8988T (cell line): ENCODE measurements around the gene FTO.

Source experiments
- DNase-seq: peaks from one replicate; pipeline ENCODE4 v3.0.0; 2011

FTO gene

DNA sequence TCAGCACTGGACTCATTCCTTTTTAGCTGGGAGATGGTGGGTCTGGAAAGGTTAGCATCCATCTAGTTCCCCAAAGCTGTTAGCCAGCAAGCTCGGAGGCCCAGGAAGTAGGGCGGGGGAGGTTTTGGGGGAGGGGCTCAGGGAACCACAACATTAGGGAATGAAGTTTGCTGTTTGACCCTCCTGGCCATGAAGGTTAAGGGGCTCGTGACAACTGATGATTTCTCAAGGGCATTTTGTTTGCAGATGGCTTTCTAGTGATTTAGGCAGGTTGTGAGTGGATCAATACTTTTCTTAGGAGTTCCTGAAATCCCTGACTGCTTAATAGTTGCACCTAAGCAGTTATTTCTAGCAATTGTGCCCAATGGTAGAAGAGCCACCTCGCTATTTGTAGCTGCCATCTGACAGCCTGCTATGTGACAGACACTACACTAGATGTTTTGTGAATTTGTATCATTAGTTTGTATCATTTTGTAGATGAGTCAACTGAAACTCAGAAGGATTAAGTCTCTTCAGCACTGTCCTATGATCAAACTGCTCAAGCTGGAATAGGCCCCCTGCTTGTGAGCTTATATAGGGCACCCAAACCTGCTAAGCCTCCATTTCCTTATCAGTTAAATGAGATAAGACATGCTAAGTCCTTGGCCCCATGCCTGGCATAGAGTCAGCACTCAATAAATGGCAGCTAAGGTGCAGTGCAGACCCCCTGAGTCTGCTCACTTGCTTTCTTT lies 436.3 kb downstream of the FTO start:
- DNase-seq: no peak

DNA sequence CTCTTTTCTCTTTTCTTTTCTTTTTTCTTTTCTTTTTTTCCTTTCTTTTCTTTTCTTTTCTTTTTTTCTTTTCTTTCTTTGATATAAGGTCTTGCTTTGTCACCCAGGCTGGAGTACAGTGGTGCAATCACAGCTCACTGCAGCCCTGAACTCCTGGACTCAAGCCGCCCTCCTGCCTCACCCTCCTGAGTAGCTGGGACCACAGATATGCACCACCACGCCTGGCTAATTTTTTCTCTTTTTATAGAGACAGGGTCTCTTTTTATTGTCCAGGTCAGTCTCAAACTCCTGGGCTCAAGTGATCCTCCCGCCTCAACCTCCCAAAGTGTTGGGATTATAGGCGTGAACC lies 436.8 kb downstream of the FTO start:
- DNase-seq: no peak

DNA sequence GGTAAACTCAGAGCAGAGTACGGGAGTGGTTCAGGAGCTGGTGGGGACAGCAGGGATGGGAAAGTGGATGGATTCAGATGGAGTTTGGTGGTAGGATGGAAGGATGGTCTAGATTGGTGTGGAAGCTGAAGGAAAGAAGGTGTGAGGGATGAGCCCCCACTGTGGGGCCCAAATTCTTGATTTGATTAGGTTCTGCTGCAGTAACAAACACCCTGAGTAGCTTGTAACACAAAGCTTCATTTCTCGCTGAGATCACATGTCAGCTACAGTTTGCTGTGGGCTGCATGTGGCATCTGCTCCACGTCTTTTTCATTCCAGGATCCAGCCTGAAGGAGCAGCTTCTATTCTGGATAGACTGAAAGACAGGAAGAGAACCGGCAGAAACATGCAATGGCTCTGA lies 438.8 kb downstream of the FTO start:
- DNase-seq: no peak

DNA sequence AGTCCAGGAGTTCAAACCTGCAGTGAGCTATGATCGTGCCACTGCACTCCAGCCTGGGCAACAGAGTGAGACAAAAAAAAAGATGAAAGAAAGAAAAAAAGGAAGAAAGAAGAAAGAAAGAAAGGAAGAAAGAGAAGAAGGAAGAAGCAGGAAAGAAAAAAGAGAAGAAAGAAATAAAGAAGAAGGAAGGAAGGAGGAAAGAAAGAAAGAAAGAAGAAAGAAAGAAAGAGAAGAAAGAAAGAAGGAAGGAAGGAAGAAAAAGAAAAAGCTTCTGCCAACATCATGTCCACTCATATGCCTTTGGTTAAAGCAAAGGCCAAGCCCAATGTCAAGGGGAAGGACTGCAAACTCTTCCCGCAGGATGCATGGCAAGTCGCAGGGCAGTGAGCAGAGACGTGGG lies 439.5 kb downstream of the FTO start:
- DNase-seq: no peak

DNA sequence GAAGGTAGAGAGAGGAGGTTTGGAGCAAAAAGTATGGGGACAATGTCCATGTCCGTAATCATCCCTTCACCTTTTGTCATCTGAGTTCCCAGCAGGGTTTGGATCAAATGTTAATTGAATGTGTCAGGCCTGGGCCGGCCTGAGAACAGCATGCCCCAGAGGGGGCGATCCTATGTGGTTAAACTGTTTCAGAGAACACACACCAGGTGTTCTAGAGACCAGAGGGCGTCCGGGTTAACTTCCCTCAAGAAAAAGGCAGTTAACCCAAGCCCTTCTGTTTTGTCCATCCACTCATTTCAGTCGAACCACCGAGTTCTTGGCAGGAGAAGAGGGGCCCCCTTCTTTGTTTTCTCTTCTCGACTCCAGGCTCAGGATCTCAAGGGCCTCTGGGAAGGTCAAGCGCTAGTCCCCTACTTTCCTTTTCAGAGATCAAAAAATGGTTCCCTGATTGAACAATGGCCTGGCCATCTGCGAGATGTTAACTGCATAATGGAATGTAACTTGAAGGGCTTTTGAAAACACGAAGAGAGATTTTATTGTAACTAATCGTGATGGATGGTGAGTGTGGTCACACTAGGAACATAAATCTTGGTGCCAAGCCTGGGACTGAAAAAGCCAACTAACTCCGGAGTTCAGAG lies 440.1 kb downstream of the FTO start:
- no peak for DNase-seq

DNA sequence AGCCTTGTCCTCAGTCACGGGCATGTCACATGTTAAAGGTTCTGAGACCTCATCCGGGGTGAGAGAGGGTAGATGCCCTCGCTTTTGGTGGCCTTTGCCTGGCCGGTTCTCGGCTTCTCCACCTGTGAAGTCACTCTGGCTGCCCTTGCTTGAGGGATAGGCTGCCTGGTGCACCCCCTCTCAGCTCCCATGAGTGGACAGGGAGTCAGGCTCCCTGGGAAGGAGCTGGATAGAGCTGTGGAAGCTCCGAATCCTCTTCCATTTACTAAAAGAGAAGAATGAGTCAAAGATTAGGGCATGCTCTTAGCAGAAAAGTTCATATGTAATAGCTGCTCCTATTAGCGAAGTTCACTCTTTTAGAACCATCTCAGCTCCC lies 440.6 kb downstream of the FTO start:
- no peak for DNase-seq

DNA sequence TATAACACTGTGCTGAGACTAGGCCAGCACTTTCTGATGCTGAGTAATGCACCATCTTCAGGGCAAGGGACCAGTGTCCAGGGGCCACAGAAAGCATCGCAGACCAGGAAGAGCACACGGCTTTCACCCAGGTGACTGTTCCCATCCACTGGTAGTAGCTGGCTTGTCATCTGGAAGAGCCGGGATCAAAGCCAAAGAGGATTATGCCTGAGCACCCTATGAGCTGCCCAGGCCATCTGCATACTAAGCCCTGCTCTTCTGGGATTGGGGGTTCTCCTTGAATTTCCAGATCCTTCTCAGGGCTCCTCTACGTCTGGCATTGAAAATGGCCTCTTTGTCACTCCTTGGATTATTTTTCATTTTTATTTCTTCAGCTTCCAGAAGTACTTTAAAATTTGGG lies 441.9 kb downstream of the FTO start:
- no peak for DNase-seq

DNA sequence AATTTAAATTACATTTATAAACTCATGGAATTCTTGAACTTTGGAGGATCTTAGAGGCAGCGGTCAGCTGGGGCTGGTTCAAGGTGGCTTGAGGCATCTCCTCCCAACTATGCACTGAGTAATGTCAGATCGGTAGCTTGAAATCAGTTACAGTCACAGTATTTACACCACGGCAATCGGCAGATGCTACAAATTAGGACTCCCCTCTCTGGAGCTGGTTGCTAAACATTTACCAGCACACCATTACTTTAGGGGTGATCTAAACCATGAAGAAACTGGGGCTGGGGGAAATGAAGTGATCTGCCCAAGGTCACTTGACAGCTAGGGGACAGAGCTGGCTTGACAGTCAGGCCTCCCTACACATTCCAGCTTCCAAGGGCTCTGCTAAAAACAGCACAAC lies 445.0 kb downstream of the FTO start:
- DNase-seq: no peak

DNA sequence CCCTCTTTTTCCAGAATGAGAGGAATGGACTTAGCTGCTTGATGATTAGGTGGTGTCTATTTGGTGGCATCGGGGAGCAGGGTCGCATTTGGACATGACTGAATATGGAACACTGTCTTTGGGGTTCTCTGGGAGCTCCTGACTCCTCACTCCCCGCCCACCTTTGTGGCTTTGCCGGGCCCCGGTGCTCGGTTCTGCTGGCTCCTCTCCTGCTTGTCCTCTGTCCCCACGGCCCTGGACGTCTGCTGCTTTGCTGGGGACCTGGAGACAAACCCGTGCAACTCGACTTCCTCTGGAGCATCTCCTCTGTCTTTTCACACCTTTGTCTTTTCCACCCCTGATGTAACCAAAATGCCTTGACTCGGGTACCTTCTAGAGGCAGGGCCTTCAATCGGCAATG lies 446.9 kb downstream of the FTO start:
- no peak for DNase-seq

DNA sequence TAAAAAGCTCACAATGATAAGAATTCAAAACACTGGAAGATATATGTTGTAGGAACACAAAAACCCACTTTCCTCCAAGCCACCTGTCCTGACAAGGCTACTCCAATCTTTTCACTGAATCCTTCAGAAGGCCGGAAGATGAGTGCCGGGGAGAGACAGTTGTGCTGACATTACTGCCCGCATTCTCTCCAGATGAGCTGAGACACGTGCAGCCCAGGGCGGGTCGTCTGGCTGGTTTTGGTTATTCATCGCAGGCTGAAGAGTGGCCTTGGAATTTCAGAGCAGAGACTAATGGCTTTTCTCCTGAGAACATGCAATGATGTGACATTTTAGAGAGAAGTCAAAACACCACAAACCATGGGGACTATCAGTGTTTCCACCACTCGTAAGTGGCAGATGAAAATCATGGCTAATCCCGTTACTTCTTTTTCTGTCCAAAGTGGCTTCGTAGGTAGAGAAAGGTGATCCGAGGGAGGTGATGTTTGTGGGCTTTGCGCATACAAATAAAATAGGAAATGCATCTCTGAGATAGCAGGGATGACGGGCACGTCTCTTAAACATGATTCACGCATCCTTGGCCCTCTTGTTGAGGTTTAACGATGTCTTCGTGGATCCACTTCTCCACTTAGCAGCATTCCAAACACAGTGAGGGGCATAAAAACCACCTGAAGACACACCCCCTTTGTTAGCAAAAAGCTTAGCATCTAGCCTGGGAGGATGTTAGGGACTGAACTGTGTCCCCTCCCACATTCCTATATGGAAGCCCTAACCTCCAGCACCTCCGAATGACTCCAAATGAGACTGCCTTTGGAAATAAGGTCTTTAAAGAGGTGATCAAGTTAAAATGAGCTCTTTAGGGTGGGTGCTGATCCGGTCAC lies 448.6 kb downstream of the FTO start:
- no peak for DNase-seq

DNA sequence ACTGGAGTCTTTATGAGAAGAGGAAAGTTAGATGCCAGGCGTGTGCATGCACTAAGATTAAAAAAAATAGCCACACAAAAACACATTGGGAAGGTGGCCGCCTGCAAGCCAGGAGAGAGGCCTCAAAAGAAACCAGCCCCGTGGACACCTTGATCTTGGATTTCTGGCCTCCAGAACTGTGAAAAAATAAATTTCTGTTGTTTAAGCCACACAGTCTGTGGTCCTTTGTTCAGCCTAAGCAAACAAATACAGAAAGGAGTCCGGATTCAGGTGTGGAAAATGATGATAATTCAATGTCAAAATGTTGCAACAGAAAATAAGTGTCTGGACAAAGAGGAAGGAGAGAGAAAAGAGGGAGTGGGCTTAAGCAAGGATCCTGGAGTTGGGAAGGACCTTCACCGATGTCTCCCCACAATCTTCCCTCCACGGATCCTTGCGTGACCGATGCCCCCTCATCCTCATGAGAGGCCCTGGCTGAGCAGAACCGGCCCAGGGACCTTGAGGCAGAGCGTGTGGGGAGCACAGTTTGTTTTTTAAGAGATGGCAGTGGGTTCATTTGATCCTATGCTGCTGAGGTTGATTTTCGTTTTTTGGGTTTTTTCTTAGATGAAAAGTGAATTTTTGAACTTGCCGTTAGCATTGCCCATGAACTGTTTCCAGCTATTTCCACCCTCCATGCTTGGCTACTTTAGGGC lies 449.4 kb downstream of the FTO start:
- no peak for DNase-seq

DNA sequence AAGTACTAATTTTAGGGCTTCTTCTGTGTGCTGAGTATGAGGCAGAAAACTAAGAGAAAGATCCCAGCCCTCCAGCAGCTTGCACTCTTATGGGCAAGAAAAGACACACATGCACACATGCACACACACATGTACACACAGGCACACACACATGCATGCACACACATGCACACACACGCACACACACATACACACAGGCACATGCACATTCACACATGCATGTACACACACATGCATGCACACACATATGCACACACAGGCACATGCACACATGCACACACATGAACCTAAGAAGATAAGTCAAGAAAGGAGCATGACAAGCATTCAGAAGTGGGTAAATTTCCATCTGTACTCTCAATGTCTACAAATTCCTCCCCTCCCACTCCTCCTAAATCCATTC lies 452.4 kb downstream of the FTO start:
- no peak for DNase-seq

DNA sequence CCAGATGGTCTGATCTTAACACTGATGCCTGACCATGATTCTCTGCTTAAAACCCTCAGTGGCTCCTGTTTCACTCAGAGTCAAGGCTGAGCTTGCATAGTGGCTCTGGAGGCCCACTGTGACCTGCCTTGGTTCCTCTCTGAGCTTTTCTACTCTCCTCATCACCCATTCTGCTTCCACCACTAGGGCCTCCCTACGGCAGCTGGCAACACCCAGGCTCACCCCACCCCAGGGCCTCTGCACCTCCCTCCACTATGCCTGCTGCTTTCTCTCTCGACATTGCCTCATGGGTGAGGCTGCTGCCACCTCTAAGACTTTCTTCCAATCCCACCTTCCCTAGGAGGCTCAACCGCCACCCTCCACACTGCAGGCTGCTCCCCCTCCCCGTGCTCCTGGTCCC lies 455.0 kb downstream of the FTO start:
- DNase-seq: no peak

DNA sequence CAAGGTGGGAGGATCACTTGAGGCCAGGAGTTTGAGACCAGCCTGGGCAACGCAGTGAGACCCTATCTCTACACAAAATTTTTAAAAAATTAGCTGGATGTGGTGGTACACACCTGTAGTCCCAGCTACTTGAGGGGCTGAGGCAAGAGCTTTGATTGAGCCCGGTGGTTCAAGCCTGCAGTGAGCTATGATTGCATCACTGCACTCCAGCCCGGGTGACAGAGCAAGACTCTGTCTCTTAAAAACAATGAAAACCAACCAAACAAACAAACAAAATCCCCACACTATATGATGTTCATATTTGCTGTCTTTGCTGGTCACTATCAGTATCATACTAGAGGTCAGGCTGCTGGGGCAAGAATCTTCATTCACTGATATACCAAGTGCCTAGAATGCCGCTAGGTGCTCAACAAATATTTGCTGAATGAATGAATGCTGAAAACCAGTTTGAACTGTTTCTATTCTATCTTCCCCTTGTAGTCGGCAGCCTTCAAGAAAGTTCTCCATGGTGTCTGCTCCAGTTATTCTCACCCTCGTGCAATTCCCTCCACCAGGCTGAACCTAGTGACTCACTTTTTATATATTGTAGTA lies 455.6 kb downstream of the FTO start:
- DNase-seq: no peak

DNA sequence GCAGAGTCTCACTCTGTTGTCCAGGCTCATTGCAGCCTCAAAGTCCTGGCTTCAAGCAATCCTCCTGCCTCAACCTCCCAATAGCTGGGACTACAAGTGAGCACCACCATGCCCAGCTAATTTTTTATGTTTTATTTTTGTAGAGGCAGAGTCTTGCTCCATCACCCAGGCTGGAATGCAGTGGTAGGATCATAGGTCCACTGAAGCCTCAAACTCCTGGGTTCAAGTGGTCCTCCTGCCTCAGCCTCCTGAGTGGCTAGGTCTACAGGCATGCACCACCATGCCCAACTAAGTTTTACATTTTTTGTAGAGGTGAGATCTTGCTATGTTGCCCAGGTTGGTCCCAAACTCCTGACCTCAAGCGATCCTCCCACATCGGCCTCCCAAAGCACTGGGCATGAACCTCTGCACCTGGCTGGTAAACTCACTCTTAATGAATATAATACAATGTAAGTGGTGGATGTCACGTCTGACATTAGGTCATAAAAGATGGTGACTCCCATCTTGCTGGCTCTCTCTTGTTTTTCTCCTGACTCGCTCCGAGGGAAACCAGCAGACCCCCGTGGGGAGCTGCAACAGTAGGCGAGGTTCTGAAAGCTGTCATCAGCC lies 456.4 kb downstream of the FTO start:
- DNase-seq: no peak

DNA sequence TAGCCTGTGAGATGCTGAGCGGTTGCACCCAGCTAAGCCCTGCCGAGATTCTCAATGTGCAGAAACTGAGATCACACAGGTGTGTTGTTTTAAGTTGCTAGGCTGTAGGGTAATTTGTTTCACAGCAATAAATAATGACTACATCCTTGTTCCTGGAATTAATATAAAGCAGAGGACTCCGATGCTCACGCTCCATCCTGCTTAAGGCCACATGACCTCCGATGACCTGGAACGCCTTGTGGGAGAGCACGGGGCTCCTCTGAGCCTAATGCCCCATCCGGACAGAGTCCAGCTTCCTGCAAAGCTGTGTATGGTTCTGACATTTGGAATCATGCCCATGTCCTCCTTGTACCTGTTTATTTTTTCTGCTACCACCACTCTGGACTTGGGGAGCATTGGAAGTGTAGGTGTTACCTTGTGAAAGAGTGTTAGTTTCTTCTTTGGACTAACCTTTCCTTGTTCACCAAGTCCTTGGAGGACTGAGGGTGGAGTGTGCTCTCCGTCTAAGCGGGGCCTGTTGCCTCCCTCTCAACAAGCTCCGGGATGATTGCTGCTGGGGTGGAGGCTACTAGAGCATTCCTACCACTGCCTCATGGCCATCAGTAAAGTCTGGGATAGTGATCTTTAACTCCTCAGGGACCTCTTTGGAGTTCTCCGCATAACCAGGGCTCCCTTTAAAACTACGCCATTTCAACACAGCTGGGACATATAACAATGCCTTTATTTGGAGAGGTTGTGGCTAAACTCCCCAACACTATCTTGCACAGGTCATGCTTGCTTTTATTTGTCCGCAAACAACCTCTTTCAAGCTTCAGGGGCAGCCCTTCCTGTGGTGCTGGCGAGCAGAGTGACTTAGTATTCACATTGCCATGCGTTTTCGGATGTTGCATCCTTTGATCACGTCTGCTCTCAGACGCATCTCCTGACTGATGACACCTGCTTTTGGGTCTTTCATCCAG lies 457.3 kb downstream of the FTO start:
- no peak for DNase-seq

DNA sequence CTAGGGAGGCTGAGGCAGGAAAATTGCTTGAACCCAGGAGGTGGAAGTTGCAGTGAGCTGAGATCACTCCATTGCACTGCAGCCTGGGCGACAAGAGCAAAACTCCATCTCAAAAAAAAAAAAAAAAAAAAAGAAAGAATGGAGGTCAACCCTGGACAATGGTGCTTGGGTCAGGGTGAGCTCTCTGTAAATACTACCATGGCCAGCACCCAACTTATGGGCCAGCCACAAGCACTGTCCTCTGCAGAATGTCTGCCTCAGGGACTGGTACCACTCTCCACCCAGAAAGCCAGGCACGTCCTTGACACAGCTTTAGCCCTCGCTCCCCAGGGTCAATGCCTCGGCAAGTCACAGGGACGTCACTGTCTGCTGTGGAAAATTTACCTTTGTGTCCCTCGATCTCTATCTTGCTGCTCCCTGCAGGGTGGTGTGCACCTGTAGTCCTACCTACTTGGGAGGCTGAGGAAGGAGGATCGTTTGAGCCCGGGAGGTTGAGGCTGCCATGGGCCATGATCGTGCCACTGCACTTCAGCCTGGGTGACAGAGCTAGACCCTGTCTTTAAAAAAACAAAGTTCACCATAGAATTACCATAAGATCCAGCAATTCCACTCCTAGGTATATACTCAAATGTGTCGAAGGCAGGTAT lies 459.4 kb downstream of the FTO start:
- no peak for DNase-seq

DNA sequence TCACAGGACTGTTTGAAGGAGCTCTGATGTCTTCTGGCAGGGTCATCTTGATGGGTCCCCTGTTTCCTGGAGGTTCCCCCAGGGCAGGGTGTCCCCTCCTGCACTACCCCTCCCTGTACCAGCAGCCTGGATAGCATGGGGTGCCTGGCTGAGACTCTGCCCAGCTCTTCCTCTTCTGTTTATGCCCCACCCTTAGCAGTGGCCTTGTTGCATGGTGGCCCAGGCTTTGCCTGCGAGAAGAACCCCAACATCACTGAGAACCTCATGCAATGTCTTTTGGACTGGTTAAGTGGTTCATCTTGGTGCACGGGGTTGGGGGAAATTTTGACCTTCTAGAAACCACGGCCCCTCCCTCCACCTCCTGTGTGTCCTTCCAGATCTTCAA lies 460.8 kb downstream of the FTO start:
- no peak for DNase-seq

DNA sequence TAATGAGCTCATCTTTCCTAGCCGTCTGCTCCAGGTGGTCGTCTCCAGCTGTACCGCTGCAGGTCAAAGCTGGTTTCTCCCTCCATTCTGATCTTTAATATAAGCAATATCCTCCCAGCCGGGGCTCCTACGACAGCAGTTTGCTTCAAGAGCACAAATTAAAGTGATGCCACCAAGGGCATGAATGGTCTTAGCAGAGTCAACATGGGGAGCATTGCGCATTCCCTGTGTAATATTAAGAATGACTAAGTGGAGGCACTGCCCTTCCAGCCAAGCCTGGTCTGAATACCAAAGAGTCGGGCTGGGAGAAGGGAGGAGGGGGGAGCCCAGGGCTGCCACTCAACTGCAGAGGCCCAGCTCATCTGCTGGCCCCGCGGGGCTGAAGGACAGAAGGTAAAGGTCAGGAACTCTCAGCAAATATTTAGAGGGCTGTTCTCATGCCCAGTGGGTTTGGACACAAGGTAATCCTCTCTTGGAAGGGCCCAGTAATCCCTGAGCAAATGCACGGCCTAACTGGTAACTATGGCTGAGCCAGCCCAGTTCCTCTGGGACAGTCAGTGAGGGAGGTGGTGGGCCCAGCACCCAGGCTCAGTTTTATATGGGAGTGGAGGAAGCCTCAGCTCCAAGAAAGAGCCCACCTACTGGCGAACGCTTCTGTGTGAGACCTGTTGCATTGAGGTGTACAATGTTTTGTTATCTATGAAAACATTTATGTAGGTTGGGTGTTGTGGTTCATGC lies 461.4 kb downstream of the FTO start:
- no peak for DNase-seq
